ENCODE data around the gene GFOD1.

DNA sequence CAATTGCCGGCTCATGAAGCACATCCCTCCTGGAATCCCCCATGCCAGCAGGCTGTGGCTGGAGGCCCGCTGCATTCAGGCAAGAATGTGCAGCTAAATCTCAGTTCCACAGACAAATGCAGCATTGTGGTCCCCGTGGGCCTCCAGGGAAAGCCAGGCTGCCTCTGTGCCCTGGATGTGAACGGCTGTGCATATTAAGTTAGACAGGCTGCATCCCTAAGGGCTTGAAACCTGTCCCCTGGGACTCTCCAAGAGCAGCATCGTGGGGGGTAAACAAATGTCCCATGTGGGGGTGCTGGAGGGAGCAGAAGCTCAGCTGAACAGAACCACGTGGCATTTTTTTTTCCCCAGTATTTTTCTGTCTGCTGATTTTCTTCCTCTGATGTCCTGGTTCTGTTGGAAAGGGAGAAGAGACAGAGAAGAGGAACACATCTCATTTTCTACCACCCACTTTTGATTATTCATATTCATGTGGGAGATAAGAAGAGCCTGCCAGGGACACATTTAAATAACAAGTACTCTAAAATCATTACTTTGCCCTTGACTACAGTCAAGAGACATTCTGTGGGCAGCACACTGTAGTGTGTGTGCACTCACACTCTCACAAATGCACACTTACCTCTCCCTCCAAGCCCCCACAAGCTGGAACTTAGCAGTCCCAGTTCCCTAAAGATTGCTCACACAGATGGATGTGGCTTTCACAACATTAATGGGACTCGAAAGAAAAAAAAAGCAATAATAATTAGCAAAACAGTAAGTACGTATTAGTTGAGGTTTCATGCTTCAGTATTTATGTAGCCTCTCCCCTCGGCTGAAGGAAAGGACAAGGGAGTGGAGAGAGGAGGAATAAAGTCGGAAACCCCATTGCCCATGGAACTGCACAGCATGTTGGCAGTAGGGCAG is 16.9 kb downstream of the GFOD1 start:
- no peak for TF ChIP-seq POLR2A (IDR thresholded peaks at IDR 0.05; ENCODE audit: low read depth, low read length)
- TF ChIP-seq, protein P1, sequence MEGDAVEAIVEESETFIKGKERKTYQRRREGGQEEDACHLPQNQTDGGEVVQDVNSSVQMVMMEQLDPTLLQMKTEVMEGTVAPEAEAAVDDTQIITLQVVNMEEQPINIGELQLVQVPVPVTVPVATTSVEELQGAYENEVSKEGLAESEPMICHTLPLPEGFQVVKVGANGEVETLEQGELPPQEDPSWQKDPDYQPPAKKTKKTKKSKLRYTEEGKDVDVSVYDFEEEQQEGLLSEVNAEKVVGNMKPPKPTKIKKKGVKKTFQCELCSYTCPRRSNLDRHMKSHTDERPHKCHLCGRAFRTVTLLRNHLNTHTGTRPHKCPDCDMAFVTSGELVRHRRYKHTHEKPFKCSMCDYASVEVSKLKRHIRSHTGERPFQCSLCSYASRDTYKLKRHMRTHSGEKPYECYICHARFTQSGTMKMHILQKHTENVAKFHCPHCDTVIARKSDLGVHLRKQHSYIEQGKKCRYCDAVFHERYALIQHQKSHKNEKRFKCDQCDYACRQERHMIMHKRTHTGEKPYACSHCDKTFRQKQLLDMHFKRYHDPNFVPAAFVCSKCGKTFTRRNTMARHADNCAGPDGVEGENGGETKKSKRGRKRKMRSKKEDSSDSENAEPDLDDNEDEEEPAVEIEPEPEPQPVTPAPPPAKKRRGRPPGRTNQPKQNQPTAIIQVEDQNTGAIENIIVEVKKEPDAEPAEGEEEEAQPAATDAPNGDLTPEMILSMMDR (conservative IDR thresholded peaks at IDR 0.05; ENCODE audit: low read depth, low read length), result no peak
- no peak for TF ChIP-seq FOS (IDR thresholded peaks at IDR 0.05; ENCODE audit: low read depth, low read length)
- TF ChIP-seq RCOR1 (IDR thresholded peaks at IDR 0.05; ENCODE audit: insufficient replicate concordance, low read length), result no peak
- TF ChIP-seq, protein P2, sequence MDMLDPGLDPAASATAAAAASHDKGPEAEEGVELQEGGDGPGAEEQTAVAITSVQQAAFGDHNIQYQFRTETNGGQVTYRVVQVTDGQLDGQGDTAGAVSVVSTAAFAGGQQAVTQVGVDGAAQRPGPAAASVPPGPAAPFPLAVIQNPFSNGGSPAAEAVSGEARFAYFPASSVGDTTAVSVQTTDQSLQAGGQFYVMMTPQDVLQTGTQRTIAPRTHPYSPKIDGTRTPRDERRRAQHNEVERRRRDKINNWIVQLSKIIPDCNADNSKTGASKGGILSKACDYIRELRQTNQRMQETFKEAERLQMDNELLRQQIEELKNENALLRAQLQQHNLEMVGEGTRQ (IDR thresholded peaks at IDR 0.05; ENCODE audit: low read depth, low read length), result no peak
- TF ChIP-seq CEBPB (IDR thresholded peaks at IDR 0.05; ENCODE audit: low read depth, low read length), result no peak
- TF ChIP-seq, protein P3, sequence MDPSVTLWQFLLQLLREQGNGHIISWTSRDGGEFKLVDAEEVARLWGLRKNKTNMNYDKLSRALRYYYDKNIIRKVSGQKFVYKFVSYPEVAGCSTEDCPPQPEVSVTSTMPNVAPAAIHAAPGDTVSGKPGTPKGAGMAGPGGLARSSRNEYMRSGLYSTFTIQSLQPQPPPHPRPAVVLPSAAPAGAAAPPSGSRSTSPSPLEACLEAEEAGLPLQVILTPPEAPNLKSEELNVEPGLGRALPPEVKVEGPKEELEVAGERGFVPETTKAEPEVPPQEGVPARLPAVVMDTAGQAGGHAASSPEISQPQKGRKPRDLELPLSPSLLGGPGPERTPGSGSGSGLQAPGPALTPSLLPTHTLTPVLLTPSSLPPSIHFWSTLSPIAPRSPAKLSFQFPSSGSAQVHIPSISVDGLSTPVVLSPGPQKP (IDR thresholded peaks at IDR 0.05; ENCODE audit: borderline replicate concordance, low read depth, low read length), result no peak
- no peak for TF ChIP-seq BHLHE40 (IDR thresholded peaks at IDR 0.05; ENCODE audit: low read depth, low read length)
- TF ChIP-seq NFE2L2 (IDR thresholded peaks at IDR 0.05; ENCODE audit: low read depth, low read length), result no peak
- TF ChIP-seq MAZ (IDR thresholded peaks at IDR 0.05; ENCODE audit: borderline replicate concordance, low read depth, low read length), result no peak
- no peak for TF ChIP-seq RAD21 (IDR thresholded peaks at IDR 0.05; ENCODE audit: low read length)
- no peak for TF ChIP-seq MAFK (IDR thresholded peaks at IDR 0.05; ENCODE audit: low read depth, low read length)
